ENCODE measurements around the gene TACR1.

- TF ChIP-seq CTCF (conservative IDR thresholded peaks at IDR 0.05; ENCODE audit: low read depth, low read length) (no peak), EZH2 (IDR thresholded peaks at IDR 0.05; ENCODE audit: low read length, unreplicated experiment) (no peak)
Measured at GRCh38 chr2:75162897-75163296, 36.4 kb downstream of the TACR1 start.
